Uterus (tissue), 4 donors: ENCODE measurements around the gene AGT. TPM values are rescaled to one million over a fixed set of nuclear protein-coding genes. Genes with fewer than 3 reads are reported as not detected.

Experiments used
- DNase-seq, 2 donors: peaks; one replicate each; pipeline ENCODE4 v3.0.0-alpha.2; 2019 to 2020
- H3K27ac ChIP-seq, 2 donors: fragments of 200-600 bp; sonication (generic); 1 replicate in 1 of 2; 2 replicates in 1 of 2; pipeline ENCODE4 v1.5.1; 2016 to 2018
- H3K27me3 ChIP-seq, 2 donors: fragments of 200-600 bp; sonication (generic); one replicate each; pipeline ENCODE4 v1.5.1; 2018 to 2019; ENCODE audit warnings: control low read depth in 1 of 2
- H3K36me3 ChIP-seq, 2 donors: fragments of 200-600 bp; sonication (generic); one replicate each; pipeline ENCODE4 v1.5.1; 2019; ENCODE audit warnings: control low read depth in 1 of 2
- H3K4me1 ChIP-seq, 2 donors: fragments of 200-600 bp; sonication (generic); one replicate each; pipeline ENCODE4 v1.5.1; 2018 to 2019; ENCODE audit warnings: control low read depth in 1 of 2
- H3K4me3 ChIP-seq, 2 donors: fragments of 200-600 bp; sonication (generic); 1 replicate in 1 of 2; 2 replicates in 1 of 2; pipeline ENCODE4 v1.5.1; 2018 to 2019; ENCODE audit warnings: mild to moderate bottlenecking in 1 of 2
- H3K9me3 ChIP-seq, 2 donors: fragments of 200-600 bp; sonication (generic); one replicate each; pipeline ENCODE4 v1.5.1; 2019; ENCODE audit warnings: control low read depth in 1 of 2
- POLR2A ChIP-seq, 2 donors: fragments of 450-650 bp; IDR thresholded peaks; one replicate each; pipeline ENCODE4 v1.6.1; 2016; ENCODE audit warnings: antibody characterized with exemption in 2 of 2, mild to moderate bottlenecking in 1 of 2, moderate library complexity in 1 of 2
- intact Hi-C: fragments of 100-400 bp; cut with DNase I; formaldehyde crosslinking; loops from one replicate; pipeline ENCODE4 v1.15.1; 2023; ENCODE audit warnings: low total_unique reads
- total RNA-seq, 4 donors: library from RNA; depleted of rRNA in 3 of 4; stranded (reverse); fragments of >200 nt in 3 of 4; gene quantifications; one replicate each; pipeline versions ENCODE4 v1.1.0 to v1.2.4, GENCODE V29; 2014 to 2023
- TF ChIP-seq, protein P1 (sequence below), 4 experiments: fragments of 200-600 bp in 2 of 4; fragments of 450-650 bp in 2 of 4; sonication (generic) in 2 of 4; IDR thresholded peaks; one replicate each; pipeline ENCODE4 v1.5.1; 2016 to 2019; ENCODE audit warnings: antibody characterized with exemption in 4 of 4, mild to moderate bottlenecking in 2 of 4, moderate library complexity in 1 of 4
- donor health status: DM: yes; HTN: yes; CAD: no.

Gene AGT
- total RNA-seq, 4 donors from 2014 or later: 0.77 to 7.6 (median 2.5) TPM

DNA sequence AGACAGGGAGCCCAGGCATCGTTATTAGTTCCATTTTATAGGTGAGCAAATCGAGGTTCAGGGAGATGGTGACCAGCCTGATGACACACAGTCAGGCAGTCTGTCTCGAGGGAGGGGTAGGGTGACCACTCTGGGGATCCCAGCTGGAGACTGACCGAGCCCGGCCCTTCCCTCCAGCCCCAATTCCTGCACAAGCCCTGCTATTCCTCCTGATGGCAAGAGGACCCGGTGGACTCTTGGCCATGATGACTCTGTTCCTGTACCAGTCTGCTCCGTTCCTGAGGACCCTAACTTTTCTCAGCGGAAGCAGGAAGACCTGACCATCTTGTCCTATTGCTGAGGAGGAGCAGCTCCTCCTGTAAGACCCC is 391 bp downstream of the AGT start:
- intact Hi-C loops: no loop called here
- Histone ChIP-seq H3K4me3 (no peak overlapping the region), H3K36me3 (no peaks in the 10 kb centered on the region), H3K27me3 (no peaks in the 10 kb centered on the region), H3K27ac (no peak overlapping the region), H3K9me3 (no peaks in the 10 kb centered on the region), H3K4me1 (no peaks in the 10 kb centered on the region)
- DNase-seq: no peak
- TF ChIP-seq, protein P1, sequence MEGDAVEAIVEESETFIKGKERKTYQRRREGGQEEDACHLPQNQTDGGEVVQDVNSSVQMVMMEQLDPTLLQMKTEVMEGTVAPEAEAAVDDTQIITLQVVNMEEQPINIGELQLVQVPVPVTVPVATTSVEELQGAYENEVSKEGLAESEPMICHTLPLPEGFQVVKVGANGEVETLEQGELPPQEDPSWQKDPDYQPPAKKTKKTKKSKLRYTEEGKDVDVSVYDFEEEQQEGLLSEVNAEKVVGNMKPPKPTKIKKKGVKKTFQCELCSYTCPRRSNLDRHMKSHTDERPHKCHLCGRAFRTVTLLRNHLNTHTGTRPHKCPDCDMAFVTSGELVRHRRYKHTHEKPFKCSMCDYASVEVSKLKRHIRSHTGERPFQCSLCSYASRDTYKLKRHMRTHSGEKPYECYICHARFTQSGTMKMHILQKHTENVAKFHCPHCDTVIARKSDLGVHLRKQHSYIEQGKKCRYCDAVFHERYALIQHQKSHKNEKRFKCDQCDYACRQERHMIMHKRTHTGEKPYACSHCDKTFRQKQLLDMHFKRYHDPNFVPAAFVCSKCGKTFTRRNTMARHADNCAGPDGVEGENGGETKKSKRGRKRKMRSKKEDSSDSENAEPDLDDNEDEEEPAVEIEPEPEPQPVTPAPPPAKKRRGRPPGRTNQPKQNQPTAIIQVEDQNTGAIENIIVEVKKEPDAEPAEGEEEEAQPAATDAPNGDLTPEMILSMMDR (IDR thresholded peaks at IDR 0.05): no peak
- no peak for TF ChIP-seq POLR2A (IDR thresholded peaks at IDR 0.05)

DNA sequence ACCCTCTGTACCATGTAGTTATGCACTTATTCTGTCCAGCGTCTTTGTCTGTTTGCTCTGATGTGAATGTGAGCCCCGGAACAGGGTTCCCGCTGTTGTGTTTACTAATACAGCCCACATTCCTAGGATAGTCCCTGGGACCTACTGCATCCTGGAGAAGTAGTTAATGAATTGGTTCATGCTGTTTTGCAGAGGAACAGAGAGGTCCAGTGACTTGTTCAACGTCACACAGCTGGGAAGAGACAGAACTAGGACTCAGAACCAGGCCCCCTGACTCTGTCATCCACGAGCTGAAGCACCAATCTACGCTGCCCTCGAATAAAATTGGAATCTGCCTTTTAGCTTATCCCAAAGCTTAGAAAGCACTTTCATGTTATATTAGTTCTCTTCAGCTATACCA is 784 bp downstream of the AGT start:
- intact Hi-C loops: no loop called here
- Histone ChIP-seq H3K27ac (no peak overlapping the region), H3K9me3 (no peaks in the 10 kb centered on the region), H3K4me3 (no peak overlapping the region), H3K36me3 (no peaks in the 10 kb centered on the region), H3K4me1 (no peaks in the 10 kb centered on the region), H3K27me3 (no peaks in the 10 kb centered on the region)
- DNase-seq: no peak
- TF ChIP-seq POLR2A (IDR thresholded peaks at IDR 0.05): no peak

DNA sequence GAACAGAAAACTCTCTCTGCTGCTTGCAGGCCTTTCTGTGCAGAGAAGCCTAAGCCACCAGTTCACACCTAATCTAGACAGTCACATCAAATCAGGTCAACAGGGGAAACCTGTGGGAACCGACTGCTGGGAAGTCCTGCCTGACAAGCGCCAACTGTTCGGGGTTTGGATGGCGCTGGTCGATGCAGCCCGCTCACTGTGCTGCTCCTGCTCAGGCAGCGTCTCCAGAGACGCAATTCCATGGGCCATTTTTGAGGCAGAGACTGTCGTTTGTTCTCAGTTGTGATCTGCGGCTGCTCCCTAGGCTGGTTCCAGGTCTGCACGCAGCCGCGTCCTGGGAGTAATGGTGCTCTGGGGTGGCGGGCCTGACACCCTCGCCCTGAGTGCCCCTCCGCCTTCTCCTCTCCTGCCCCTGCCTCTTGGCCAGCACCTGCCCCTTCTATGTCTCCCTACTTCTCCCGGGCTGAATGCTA is 1.4 kb downstream of the AGT start:
- no peaks in the 10 kb centered on the region for H3K27me3 ChIP-seq
- no peak overlapping the region for H3K4me3 ChIP-seq
- no peak for TF ChIP-seq POLR2A (IDR thresholded peaks at IDR 0.05)
- TF ChIP-seq, protein P1 (IDR thresholded peaks at IDR 0.05): no peak
- DNase-seq: no peak
- no peaks in the 10 kb centered on the region for H3K9me3 ChIP-seq
- no peak overlapping the region for H3K27ac ChIP-seq
- no peaks in the 10 kb centered on the region for H3K36me3 ChIP-seq
- intact Hi-C loops: no loop called here
- H3K4me1 ChIP-seq: no peaks in the 10 kb centered on the region

DNA sequence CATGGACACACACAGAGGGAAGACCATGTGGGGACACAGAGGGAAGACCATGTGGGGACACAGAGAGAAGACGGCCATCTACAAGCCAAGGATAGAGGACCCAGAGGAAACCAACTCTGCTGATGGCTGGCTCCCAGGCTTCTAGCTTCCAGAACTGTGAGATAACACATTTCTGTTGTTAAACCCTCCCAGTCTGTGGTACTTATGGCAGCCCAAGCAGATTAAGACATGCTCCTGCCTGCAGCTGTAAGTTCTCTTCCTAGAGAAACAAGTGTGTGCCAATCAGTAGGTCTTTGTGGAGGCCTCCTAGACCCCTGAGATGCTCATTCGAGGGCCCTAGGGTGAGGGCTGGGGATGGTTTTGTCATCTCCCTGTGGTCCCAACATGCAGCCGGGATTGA is 2.7 kb downstream of the AGT start:
- intact Hi-C loops: no loop called here
- Histone ChIP-seq H3K4me3 (no peak overlapping the region), H3K36me3 (no peaks in the 10 kb centered on the region), H3K27ac (no peak overlapping the region), H3K4me1 (no peaks in the 10 kb centered on the region), H3K9me3 (no peaks in the 10 kb centered on the region), H3K27me3 (no peaks in the 10 kb centered on the region)
- no peak for DNase-seq
- TF ChIP-seq, protein P1 (IDR thresholded peaks at IDR 0.05): no peak
- no peak for TF ChIP-seq POLR2A (IDR thresholded peaks at IDR 0.05)

DNA sequence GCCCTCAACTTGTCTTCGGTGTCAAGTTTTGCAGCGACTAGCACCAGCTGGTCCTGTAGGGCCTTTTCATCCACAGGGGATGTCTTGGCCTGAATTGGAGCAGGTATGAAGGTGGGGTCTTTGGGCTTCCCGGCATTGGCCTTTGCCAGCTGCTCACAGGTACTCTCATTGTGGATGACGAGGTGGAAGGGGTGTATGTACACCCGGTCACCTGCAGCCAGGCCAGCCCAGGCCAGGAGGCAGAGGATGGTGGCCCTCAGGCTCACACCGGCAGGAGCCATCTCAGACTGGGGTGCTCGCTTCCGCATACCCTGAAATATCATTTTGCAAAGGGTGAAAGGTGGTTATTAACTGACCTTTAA is 3.4 kb downstream of the AGT start:
- Histone ChIP-seq H3K4me1 (no peaks in the 10 kb centered on the region), H3K27me3 (no peaks in the 10 kb centered on the region), H3K36me3 (no peaks in the 10 kb centered on the region), H3K9me3 (no peaks in the 10 kb centered on the region), H3K4me3 (no peak overlapping the region), H3K27ac (no peak overlapping the region)
- TF ChIP-seq POLR2A (IDR thresholded peaks at IDR 0.05): no peak
- no peak for DNase-seq
- intact Hi-C loops: no loop called here

DNA sequence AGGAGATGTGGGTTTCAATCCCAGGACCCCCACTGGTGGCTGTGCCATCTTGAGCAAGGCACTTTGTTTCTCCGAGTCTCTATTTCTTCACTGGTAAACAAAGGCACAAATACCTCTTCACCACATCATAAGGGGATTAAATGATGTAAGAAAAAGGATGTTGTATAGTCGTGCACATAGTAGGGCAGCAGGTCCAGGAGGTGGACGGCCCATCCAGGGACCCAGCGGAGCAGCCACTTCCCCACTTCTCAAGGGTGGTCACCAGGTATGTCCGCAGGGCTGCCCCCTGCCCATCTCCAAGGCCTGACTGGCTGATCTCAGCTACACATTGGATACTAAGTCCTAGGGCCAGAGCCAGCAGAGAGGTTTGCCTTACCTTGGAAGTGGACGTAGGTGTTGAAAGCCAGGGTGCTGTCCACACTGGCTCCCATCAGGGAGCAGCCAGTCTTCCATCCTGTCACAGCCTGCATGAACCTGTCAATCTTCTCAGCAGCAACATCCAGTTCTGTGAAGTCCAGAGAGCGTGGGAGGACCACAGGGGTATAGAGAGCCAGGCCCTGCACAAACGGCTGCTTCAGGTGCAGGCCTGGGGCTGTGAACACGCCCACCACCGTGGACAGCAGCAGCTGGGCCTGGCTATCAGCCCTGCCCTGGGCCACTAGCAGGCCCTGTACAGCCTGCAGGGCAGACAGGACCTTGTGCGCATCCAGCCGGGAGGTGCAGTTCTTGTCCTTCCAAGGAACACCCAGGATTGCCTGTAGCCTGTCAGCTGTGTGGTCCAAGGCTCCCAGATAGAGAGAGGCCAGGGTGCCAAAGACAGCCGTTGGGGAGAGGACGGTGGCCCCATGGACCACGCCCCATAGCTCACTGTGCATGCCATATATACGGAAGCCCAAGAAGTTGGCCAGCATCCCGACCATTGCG is 4.0 kb downstream of the AGT start:
- no peaks in the 10 kb centered on the region for H3K9me3 ChIP-seq
- no peaks in the 10 kb centered on the region for H3K4me1 ChIP-seq
- no peaks in the 10 kb centered on the region for H3K36me3 ChIP-seq
- DNase-seq: no peak
- TF ChIP-seq, protein P1 (IDR thresholded peaks at IDR 0.05): no peak
- TF ChIP-seq POLR2A (IDR thresholded peaks at IDR 0.05): no peak
- intact Hi-C loops: no loop called here
- no peak overlapping the region for H3K4me3 ChIP-seq
- no peaks in the 10 kb centered on the region for H3K27me3 ChIP-seq
- no peak overlapping the region for H3K27ac ChIP-seq
